GM23338 (cell line): ENCODE data around the gene FBRSL1. TPM values are rescaled to one million over a fixed set of nuclear protein-coding genes. Genes with fewer than 3 reads are reported as not detected.

Experiments
- ATAC-seq: fragments of 200-7000 bp; cut with Tn5 transposase; 3 replicates; pipeline ENCODE4 v1.9.1; 2020
- DNase-seq: peaks from one replicate; pipeline ENCODE4 v3.0.0-alpha.2; 2015; ENCODE audit warnings: low spot score
- H2AFZ ChIP-seq: fragments of 200-600 bp; sonication (generic); 2 replicates; pipeline ENCODE4 v1.8.0; 2016; ENCODE audit warnings: antibody characterized with exemption, mild to moderate bottlenecking, moderate library complexity
- H3F3A ChIP-seq: fragments of 200-600 bp; sonication (generic); replicated peaks from 2 replicates; pipeline ENCODE4 v1.8.0; 2017; ENCODE audit warnings: antibody characterized with exemption, mixed run types, low read depth
- H3K27ac ChIP-seq: fragments of 200-600 bp; sonication (generic); 2 replicates; pipeline ENCODE4 v1.6.1; 2016; ENCODE audit warnings: low read depth
- H3K27me3 ChIP-seq: fragments of 200-600 bp; sonication (generic); 2 replicates; pipeline ENCODE4 v1.8.0; 2016; ENCODE audit warnings: mild to moderate bottlenecking, mixed run types, moderate library complexity; ENCODE audit not compliant: insufficient read depth
- H3K36me3 ChIP-seq: fragments of 200-600 bp; sonication (generic); 2 replicates; pipeline ENCODE4 v1.8.0; 2016; ENCODE audit warnings: mild to moderate bottlenecking; ENCODE audit not compliant: insufficient read depth
- H3K4me1 ChIP-seq: fragments of 200-600 bp; sonication (generic); 2 replicates; pipeline ENCODE4 v1.8.0; 2016; ENCODE audit warnings: mild to moderate bottlenecking, moderate library complexity; ENCODE audit not compliant: insufficient read depth
- H3K4me2 ChIP-seq: fragments of 200-600 bp; sonication (generic); 2 replicates; pipeline ENCODE4 v1.7.1; 2017; ENCODE audit warnings: mixed run types
- H3K4me3 ChIP-seq: fragments of 200-600 bp; sonication (generic); 2 replicates; pipeline ENCODE4 v1.6.1; 2016; ENCODE audit warnings: mixed run types
- H3K79me2 ChIP-seq: fragments of 200-600 bp; sonication (generic); replicated peaks from 2 replicates; pipeline ENCODE4 v1.8.0; 2017; ENCODE audit warnings: mild to moderate bottlenecking; ENCODE audit not compliant: insufficient read depth
- H3K9me2 ChIP-seq: fragments of 200-600 bp; sonication (generic); 2 replicates; pipeline ENCODE4 v1.8.0; 2017; ENCODE audit not compliant: insufficient read depth
- H4K20me1 ChIP-seq: fragments of 200-600 bp; sonication (generic); replicated peaks from 2 replicates; pipeline ENCODE4 v1.8.0; 2017; ENCODE audit warnings: mild to moderate bottlenecking; ENCODE audit not compliant: insufficient read depth
- H3K27ac Mint-ChIP-seq: 2 replicates; pipeline ENCODE4 v1.8.0; 2020; ENCODE audit warnings: inconsistent platforms, mild to moderate bottlenecking, moderate library complexity, mixed read lengths
- H3K27me3 Mint-ChIP-seq: 3 replicates; pipeline ENCODE4 v1.8.0; 2022; ENCODE audit warnings: low read depth, mild to moderate bottlenecking, moderate library complexity, mixed read lengths, inconsistent platforms; ENCODE audit not compliant: insufficient read depth, poor library complexity
- H3K36me3 Mint-ChIP-seq: 3 replicates; pipeline ENCODE4 v1.8.0; 2021; ENCODE audit warnings: low read depth, mild to moderate bottlenecking, inconsistent platforms, moderate library complexity, mixed read lengths
- H3K4me1 Mint-ChIP-seq: 3 replicates; pipeline ENCODE4 v1.8.0; 2020; ENCODE audit warnings: mild to moderate bottlenecking, inconsistent platforms, mixed read lengths
- H3K4me3 Mint-ChIP-seq: 3 replicates; pipeline ENCODE4 v1.8.0; 2021; ENCODE audit warnings: moderate library complexity, mild to moderate bottlenecking, inconsistent platforms, mixed read lengths
- H3K9me3 Mint-ChIP-seq: 3 replicates; pipeline ENCODE4 v1.8.0; 2020; ENCODE audit warnings: moderate library complexity, mild to moderate bottlenecking, inconsistent platforms, mixed read lengths
- CREB1 ChIP-seq: fragments of 250-450 bp; sonication (Bioruptor Pico); IDR thresholded peaks from 2 replicates; pipeline ENCODE4 v1.5.0; 2020; ENCODE audit warnings: low read depth, mild to moderate bottlenecking, moderate library complexity
- CTCF ChIP-seq, 2 experiments: fragments of 200-600 bp in 1 of 2; sonication (generic) in 1 of 2; conservative IDR thresholded peaks; 2 replicates each; pipeline versions ENCODE4 v1.5.1 to v1.6.1; 2016 to 2017; ENCODE audit warnings: antibody characterized with exemption in 2 of 2, low read depth in 2 of 2, mild to moderate bottlenecking in 2 of 2, moderate library complexity in 1 of 2
- EZH2 ChIP-seq: fragments of 200-600 bp; sonication (generic); IDR thresholded peaks from one replicate; pipeline ENCODE4 v1.8.0; 2017; ENCODE audit warnings: antibody characterized with exemption, mild to moderate bottlenecking, low read depth; ENCODE audit not compliant: unreplicated experiment
- EZH2phosphoT487 ChIP-seq: fragments of 200-600 bp; sonication (generic); IDR thresholded peaks from one replicate; pipeline ENCODE4 v1.8.1; 2018; ENCODE audit warnings: antibody characterized with exemption; ENCODE audit not compliant: unreplicated experiment
- POLR2AphosphoS5 ChIP-seq: IDR thresholded peaks from 2 replicates; pipeline ENCODE4 v1.6.1; 2016; ENCODE audit warnings: antibody characterized with exemption, low read depth
- STAT1 ChIP-seq: IDR thresholded peaks from one replicate; pipeline ENCODE4 v1.6.1; 2016; ENCODE audit warnings: antibody characterized with exemption; ENCODE audit not compliant: unreplicated experiment
- ZNF114 ChIP-seq: fragments of 250-450 bp; sonication (Bioruptor Pico); IDR thresholded peaks from 2 replicates; pipeline ENCODE4 v1.5.0; 2020; ENCODE audit warnings: mild to moderate bottlenecking, moderate library complexity
- ZNF331 ChIP-seq: fragments of 250-450 bp; sonication (Bioruptor Pico); IDR thresholded peaks from 2 replicates; pipeline ENCODE4 v1.5.0; 2020; ENCODE audit warnings: low read depth, mild to moderate bottlenecking, moderate library complexity
- polyA plus RNA-seq: library from polyadenylated mRNA; unstranded; fragments of >200 nt; fragmentation: Nextera tagmentation; extraction: Ambion mirVana; gene quantifications from 2 replicates; pipeline ENCODE4 v1.2.1, GENCODE V29; 2016
- total RNA-seq: library from RNA; depleted of rRNA; stranded (reverse); fragments of >200 nt; shearing (Covaris generic); gene quantifications from 2 replicates; pipeline ENCODE4 v1.2.3, GENCODE V29; 2014
- TF ChIP-seq, protein P1 (sequence below): IDR thresholded peaks from 2 replicates; pipeline ENCODE4 v1.6.1; 2016; ENCODE audit warnings: antibody characterized with exemption
- TF ChIP-seq, protein P2 (sequence below): IDR thresholded peaks from one replicate; pipeline ENCODE4 v1.6.1; 2018; ENCODE audit warnings: antibody characterized with exemption; ENCODE audit not compliant: unreplicated experiment
- TF ChIP-seq, protein P3 (sequence below): fragments of 250-450 bp; sonication (Bioruptor Pico); IDR thresholded peaks from 2 replicates; pipeline ENCODE4 v1.5.0; 2020; ENCODE audit warnings: mild to moderate bottlenecking, moderate library complexity

The FBRSL1 gene
- total and polyA plus RNA-seq, 2 experiments from 2014 or later: 37.8 to 89.8 TPM

DNA sequence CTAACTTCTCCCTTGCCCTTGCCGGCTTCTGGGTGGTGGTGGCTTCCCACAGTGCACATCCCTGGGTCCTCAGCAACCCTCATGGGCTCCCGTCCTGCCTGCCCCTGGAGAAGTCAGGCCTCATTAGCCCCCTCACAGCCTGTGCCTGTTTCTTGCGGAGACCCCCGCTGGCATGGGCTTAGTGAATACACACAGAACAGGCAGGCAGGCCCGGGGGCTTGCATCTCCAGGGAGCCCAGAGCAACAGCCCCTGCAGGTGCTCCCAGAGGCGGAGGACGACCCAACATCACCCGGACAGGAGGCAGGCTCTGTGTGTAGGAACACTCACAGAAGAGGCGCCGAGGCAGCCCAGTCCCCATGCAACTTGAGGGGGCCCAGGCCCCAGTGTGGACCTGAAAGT, 25.1 kb upstream of the FBRSL1 start:
- Histone ChIP-seq H3K9me2 (0 out of 2 replicates have a peak, but pooled peaks cover 4% of the 10 kb centered on the region), H3K4me1 (peaks cover 4% of the 10 kb centered on the region; the same call in 1 of the 2 replicates), H2AFZ (no peak overlapping the region), H3K36me3 (no peaks in the 10 kb centered on the region), H3F3A (no peaks in the 10 kb centered on the region), H3K27ac (no peak overlapping the region), H3K4me2 (no peak overlapping the region), H3K27me3 (peaks cover 44% of the 10 kb centered on the region), H4K20me1 (no peaks in the 10 kb centered on the region), H3K4me3 (no peak overlapping the region), H3K79me2 (no peaks in the 10 kb centered on the region)
- H3K36me3 Mint-ChIP-seq: peaks cover 3% of the 10 kb centered on the region; the same call in 2 of the 3 replicates
- H3K4me3 Mint-ChIP-seq: no peak overlapping the region
- H3K27ac Mint-ChIP-seq: no peak overlapping the region
- DNase-seq (no peak), ATAC-seq (no peak)
- peaks cover 33% of the 10 kb centered on the region for H3K27me3 Mint-ChIP-seq
- H3K4me1 Mint-ChIP-seq: peaks cover 11% of the 10 kb centered on the region
- TF ChIP-seq, protein P1, sequence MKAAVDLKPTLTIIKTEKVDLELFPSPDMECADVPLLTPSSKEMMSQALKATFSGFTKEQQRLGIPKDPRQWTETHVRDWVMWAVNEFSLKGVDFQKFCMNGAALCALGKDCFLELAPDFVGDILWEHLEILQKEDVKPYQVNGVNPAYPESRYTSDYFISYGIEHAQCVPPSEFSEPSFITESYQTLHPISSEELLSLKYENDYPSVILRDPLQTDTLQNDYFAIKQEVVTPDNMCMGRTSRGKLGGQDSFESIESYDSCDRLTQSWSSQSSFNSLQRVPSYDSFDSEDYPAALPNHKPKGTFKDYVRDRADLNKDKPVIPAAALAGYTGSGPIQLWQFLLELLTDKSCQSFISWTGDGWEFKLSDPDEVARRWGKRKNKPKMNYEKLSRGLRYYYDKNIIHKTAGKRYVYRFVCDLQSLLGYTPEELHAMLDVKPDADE: no peak
- TF ChIP-seq ZNF114 (no peak), EZH2phosphoT487 (no peak), CREB1 (CRISPR knock-in tag) (no peak), EZH2 (no peak), STAT1 (no peak), CTCF (conservative IDR thresholded peaks at IDR 0.05; ENCODE audit: low read depth in 2 of 2) (no peak), POLR2AphosphoS5 (no peak), ZNF331 (CRISPR knock-in tag) (no peak)
- TF ChIP-seq, protein P2, sequence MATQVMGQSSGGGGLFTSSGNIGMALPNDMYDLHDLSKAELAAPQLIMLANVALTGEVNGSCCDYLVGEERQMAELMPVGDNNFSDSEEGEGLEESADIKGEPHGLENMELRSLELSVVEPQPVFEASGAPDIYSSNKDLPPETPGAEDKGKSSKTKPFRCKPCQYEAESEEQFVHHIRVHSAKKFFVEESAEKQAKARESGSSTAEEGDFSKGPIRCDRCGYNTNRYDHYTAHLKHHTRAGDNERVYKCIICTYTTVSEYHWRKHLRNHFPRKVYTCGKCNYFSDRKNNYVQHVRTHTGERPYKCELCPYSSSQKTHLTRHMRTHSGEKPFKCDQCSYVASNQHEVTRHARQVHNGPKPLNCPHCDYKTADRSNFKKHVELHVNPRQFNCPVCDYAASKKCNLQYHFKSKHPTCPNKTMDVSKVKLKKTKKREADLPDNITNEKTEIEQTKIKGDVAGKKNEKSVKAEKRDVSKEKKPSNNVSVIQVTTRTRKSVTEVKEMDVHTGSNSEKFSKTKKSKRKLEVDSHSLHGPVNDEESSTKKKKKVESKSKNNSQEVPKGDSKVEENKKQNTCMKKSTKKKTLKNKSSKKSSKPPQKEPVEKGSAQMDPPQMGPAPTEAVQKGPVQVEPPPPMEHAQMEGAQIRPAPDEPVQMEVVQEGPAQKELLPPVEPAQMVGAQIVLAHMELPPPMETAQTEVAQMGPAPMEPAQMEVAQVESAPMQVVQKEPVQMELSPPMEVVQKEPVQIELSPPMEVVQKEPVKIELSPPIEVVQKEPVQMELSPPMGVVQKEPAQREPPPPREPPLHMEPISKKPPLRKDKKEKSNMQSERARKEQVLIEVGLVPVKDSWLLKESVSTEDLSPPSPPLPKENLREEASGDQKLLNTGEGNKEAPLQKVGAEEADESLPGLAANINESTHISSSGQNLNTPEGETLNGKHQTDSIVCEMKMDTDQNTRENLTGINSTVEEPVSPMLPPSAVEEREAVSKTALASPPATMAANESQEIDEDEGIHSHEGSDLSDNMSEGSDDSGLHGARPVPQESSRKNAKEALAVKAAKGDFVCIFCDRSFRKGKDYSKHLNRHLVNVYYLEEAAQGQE: no peak
- TF ChIP-seq, protein P3, sequence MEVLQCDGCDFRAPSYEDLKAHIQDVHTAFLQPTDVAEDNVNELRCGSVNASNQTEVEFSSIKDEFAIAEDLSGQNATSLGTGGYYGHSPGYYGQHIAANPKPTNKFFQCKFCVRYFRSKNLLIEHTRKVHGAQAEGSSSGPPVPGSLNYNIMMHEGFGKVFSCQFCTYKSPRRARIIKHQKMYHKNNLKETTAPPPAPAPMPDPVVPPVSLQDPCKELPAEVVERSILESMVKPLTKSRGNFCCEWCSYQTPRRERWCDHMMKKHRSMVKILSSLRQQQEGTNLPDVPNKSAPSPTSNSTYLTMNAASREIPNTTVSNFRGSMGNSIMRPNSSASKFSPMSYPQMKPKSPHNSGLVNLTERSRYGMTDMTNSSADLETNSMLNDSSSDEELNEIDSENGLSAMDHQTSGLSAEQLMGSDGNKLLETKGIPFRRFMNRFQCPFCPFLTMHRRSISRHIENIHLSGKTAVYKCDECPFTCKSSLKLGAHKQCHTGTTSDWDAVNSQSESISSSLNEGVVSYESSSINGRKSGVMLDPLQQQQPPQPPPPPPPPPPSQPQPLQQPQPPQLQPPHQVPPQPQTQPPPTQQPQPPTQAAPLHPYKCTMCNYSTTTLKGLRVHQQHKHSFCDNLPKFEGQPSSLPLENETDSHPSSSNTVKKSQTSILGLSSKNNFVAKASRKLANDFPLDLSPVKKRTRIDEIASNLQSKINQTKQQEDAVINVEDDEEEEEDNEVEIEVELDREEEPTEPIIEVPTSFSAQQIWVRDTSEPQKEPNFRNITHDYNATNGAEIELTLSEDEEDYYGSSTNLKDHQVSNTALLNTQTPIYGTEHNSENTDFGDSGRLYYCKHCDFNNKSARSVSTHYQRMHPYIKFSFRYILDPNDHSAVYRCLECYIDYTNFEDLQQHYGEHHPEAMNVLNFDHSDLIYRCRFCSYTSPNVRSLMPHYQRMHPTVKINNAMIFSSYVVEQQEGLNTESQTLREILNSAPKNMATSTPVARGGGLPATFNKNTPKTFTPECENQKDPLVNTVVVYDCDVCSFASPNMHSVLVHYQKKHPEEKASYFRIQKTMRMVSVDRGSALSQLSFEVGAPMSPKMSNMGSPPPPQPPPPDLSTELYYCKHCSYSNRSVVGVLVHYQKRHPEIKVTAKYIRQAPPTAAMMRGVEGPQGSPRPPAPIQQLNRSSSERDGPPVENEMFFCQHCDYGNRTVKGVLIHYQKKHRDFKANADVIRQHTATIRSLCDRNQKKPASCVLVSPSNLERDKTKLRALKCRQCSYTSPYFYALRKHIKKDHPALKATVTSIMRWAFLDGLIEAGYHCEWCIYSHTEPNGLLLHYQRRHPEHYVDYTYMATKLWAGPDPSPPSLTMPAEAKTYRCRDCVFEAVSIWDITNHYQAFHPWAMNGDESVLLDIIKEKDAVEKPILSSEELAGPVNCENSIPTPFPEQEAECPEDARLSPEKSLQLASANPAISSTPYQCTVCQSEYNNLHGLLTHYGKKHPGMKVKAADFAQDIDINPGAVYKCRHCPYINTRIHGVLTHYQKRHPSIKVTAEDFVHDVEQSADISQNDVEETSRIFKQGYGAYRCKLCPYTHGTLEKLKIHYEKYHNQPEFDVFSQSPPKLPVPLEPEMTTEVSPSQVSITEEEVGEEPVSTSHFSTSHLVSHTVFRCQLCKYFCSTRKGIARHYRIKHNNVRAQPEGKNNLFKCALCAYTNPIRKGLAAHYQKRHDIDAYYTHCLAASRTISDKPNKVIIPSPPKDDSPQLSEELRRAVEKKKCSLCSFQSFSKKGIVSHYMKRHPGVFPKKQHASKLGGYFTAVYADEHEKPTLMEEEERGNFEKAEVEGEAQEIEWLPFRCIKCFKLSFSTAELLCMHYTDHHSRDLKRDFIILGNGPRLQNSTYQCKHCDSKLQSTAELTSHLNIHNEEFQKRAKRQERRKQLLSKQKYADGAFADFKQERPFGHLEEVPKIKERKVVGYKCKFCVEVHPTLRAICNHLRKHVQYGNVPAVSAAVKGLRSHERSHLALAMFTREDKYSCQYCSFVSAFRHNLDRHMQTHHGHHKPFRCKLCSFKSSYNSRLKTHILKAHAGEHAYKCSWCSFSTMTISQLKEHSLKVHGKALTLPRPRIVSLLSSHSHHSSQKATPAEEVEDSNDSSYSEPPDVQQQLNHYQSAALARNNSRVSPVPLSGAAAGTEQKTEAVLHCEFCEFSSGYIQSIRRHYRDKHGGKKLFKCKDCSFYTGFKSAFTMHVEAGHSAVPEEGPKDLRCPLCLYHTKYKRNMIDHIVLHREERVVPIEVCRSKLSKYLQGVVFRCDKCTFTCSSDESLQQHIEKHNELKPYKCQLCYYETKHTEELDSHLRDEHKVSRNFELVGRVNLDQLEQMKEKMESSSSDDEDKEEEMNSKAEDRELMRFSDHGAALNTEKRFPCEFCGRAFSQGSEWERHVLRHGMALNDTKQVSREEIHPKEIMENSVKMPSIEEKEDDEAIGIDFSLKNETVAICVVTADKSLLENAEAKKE (CRISPR knock-in tag): no peak
- peaks cover 15% of the 10 kb centered on the region; the same call in 2 of the 3 replicates for H3K9me3 Mint-ChIP-seq
